HepG2 (cell line): ENCODE data around the gene TTC39C. TPM values are rescaled to one million over a fixed set of nuclear protein-coding genes. Genes with fewer than 3 reads are reported as not detected.

Experiments
- ATM ChIP-seq: fragments of 450-650 bp; IDR thresholded peaks from 2 replicates; pipeline ENCODE4 v1.7.1; 2017; ENCODE audit warnings: mild to moderate bottlenecking, borderline replicate concordance
- BCL6 ChIP-seq: IDR thresholded peaks from 2 replicates; pipeline ENCODE4 v1.6.1; 2016; ENCODE audit warnings: missing genetic modification reagents, missing compliant biosample characterization
- GRHL1 ChIP-seq: sonication (generic); formaldehyde crosslinking; conservative IDR thresholded peaks from 2 replicates; pipeline ENCODE4 v1.8.0; 2022; ENCODE audit warnings: missing genetic modification reagents
- IRX3 ChIP-seq: sonication (generic); formaldehyde crosslinking; IDR thresholded peaks from 2 replicates; pipeline ENCODE4 v1.8.1; 2023; ENCODE audit warnings: mild to moderate bottlenecking, low read depth, missing genetic modification reagents, borderline replicate concordance
- KDM5B ChIP-seq: sonication (generic); formaldehyde crosslinking; IDR thresholded peaks from 2 replicates; pipeline ENCODE4 v1.4.0; 2020; ENCODE audit warnings: missing genetic modification reagents, mild to moderate bottlenecking, borderline replicate concordance
- KMT2B ChIP-seq: IDR thresholded peaks from 2 replicates; pipeline ENCODE4 v1.6.1; 2016; ENCODE audit warnings: missing genetic modification reagents, missing compliant biosample characterization
- MYNN ChIP-seq: sonication (generic); formaldehyde crosslinking; IDR thresholded peaks from 2 replicates; pipeline ENCODE4 v1.4.0; 2020; ENCODE audit warnings: mild to moderate bottlenecking, low read depth, missing genetic modification reagents
- SCMH1 ChIP-seq: sonication (generic); formaldehyde crosslinking; IDR thresholded peaks from 2 replicates; pipeline ENCODE4 v1.9.0; 2021; ENCODE audit warnings: missing genetic modification reagents, mild to moderate bottlenecking, borderline replicate concordance
- SP4 ChIP-seq: sonication (generic); formaldehyde crosslinking; IDR thresholded peaks from 2 replicates; pipeline ENCODE4 v1.8.1; 2023; ENCODE audit warnings: mild to moderate bottlenecking, missing genetic modification reagents
- SRSF9 ChIP-seq: fragments of 200-400 bp; formaldehyde crosslinking; IDR thresholded peaks from 2 replicates; pipeline ENCODE4 v1.6.1; 2018; ENCODE audit warnings: borderline replicate concordance, mild to moderate bottlenecking, low read depth, low read length; ENCODE audit not compliant: insufficient read depth, poor library complexity, severe bottlenecking
- SSRP1 ChIP-seq: IDR thresholded peaks from 2 replicates; pipeline ENCODE4 v1.6.1; 2016; ENCODE audit warnings: control low read depth
- TBX2 ChIP-seq: sonication (generic); formaldehyde crosslinking; IDR thresholded peaks from 2 replicates; pipeline ENCODE4 v1.5.0; 2020; ENCODE audit warnings: missing genetic modification reagents, mild to moderate bottlenecking, borderline replicate concordance
- TOE1 ChIP-seq: sonication (generic); formaldehyde crosslinking; IDR thresholded peaks from 2 replicates; pipeline ENCODE4 v1.4.0; 2020; ENCODE audit warnings: mild to moderate bottlenecking, missing genetic modification reagents
- ZBTB34 ChIP-seq: sonication (generic); formaldehyde crosslinking; IDR thresholded peaks from 2 replicates; pipeline ENCODE4 v1.8.0; 2022; ENCODE audit warnings: mild to moderate bottlenecking, missing genetic modification reagents
- ZNF138 ChIP-seq: sonication (generic); formaldehyde crosslinking; IDR thresholded peaks from 2 replicates; pipeline ENCODE4 v1.5.0; 2020; ENCODE audit warnings: mild to moderate bottlenecking, low read depth, missing genetic modification reagents
- ZNF280B ChIP-seq: sonication (generic); formaldehyde crosslinking; IDR thresholded peaks from 2 replicates; pipeline ENCODE4 v1.5.0; 2020; ENCODE audit warnings: missing genetic modification reagents, mild to moderate bottlenecking, borderline replicate concordance
- ZNF468 ChIP-seq: sonication (generic); formaldehyde crosslinking; IDR thresholded peaks from 2 replicates; pipeline ENCODE4 v1.8.0; 2022; ENCODE audit warnings: mild to moderate bottlenecking, moderate library complexity, missing genetic modification reagents
- ZNF484 ChIP-seq: sonication (generic); formaldehyde crosslinking; IDR thresholded peaks from 2 replicates; pipeline ENCODE4 v1.5.1; 2020; ENCODE audit warnings: mild to moderate bottlenecking, low read depth, missing genetic modification reagents, borderline replicate concordance
- ZNF597 ChIP-seq: sonication (generic); formaldehyde crosslinking; IDR thresholded peaks from 2 replicates; pipeline ENCODE4 v1.5.0; 2020; ENCODE audit warnings: missing genetic modification reagents
- ZNF670 ChIP-seq: sonication (generic); formaldehyde crosslinking; IDR thresholded peaks from 2 replicates; pipeline ENCODE4 v1.8.0; 2022; ENCODE audit warnings: mild to moderate bottlenecking, missing genetic modification reagents, borderline replicate concordance
- ZNF777 ChIP-seq: sonication (generic); formaldehyde crosslinking; IDR thresholded peaks from 2 replicates; pipeline ENCODE4 v1.4.0; 2020; ENCODE audit warnings: missing genetic modification reagents
- ZNF790 ChIP-seq: sonication (generic); formaldehyde crosslinking; IDR thresholded peaks from 2 replicates; pipeline ENCODE4 v1.8.0; 2022; ENCODE audit warnings: missing genetic modification reagents, mild to moderate bottlenecking, borderline replicate concordance
- ZNF891 ChIP-seq: sonication (generic); formaldehyde crosslinking; IDR thresholded peaks from 2 replicates; pipeline ENCODE4 v1.5.0; 2020; ENCODE audit warnings: mild to moderate bottlenecking, missing genetic modification reagents
- polyA plus RNA-seq, 8 experiments: library from polyadenylated mRNA; depleted of rRNA in 3 of 8; stranded (reverse) in 7 of 8; unstranded in 1 of 8; fragments of >200 nt; fragmentation: Illumina TruSeq in 4 of 8; extraction: Trizol in 4 of 8; gene quantifications; 2 replicates each; pipeline versions ENCODE4 v1.2.1 to v1.2.3, GENCODE V29; 2011 to 2016; ENCODE audit warnings: low read depth in 4 of 8, missing spikeins in 1 of 8, mixed read lengths in 1 of 8; ENCODE audit not compliant: insufficient read depth in 1 of 8
- total RNA-seq, 5 experiments: library from RNA; depleted of rRNA; stranded (reverse); fragments of >200 nt; fragmentation: Illumina TruSeq; extraction: Trizol; gene quantifications; 2 replicates each; pipeline ENCODE4 v1.2.3, GENCODE V29; 2016; ENCODE audit warnings: low read depth in 1 of 5

Gene TTC39C
- total and polyA plus RNA-seq, 2 of the 13 experiments (the other 11 are each of a cell fraction or from before 2014, with no cell fraction given) = 19.1 to 25.9 TPM

- no peak for TF ChIP-seq ATM
- TF ChIP-seq ZNF670 (CRISPR knock-in tag) = peak; percentile 21; the same call in 1 of the 2 replicates
- peak; percentile 40; the same call in 1 of the 2 replicates for TF ChIP-seq KDM5B (CRISPR knock-in tag)
- no peak for TF ChIP-seq ZNF597 (CRISPR knock-in tag)
- TF ChIP-seq IRX3 (CRISPR knock-in tag) = no peak
- TF ChIP-seq SSRP1 (CRISPR knock-in tag) = 0 out of 2 replicates have a peak, but pooled peaks have one; percentile 21
- 0 out of 2 replicates have a peak, but pooled peaks have one; percentile 37 for TF ChIP-seq TOE1
- no peak for TF ChIP-seq ZNF891 (CRISPR knock-in tag)
- no peak for TF ChIP-seq ZNF280B (CRISPR knock-in tag)
- TF ChIP-seq SCMH1 = no peak
- no peak for TF ChIP-seq ZNF790
- no peak for TF ChIP-seq ZNF138 (CRISPR knock-in tag)
- no peak for TF ChIP-seq SRSF9
- peak; percentile 48 for TF ChIP-seq KMT2B (CRISPR knock-in tag)
- TF ChIP-seq BCL6 (CRISPR knock-in tag) = peak; percentile 79
- no peak for TF ChIP-seq ZNF484 (CRISPR knock-in tag)
- peak; percentile 83 for TF ChIP-seq ZBTB34 (CRISPR knock-in tag)
- TF ChIP-seq MYNN (CRISPR knock-in tag) = no peak
- no peak for TF ChIP-seq ZNF468 (CRISPR knock-in tag)
- peak; percentile 91 for TF ChIP-seq TBX2 (CRISPR knock-in tag)
- no peak; the same call in 1 of the 2 replicates for TF ChIP-seq SP4
- TF ChIP-seq ZNF777 (CRISPR knock-in tag) = no peak
- TF ChIP-seq GRHL1 (CRISPR knock-in tag) = no peak
Observed at GRCh38 chr18:24051031-24051947, 36.7 kb downstream of the TTC39C start (continued).
